Muscle of arm (tissue), 12 donors: ENCODE measurements around the gene NRARP. TPM values are rescaled to one million over a fixed set of nuclear protein-coding genes. Genes with fewer than 3 reads are reported as not detected.
A peak's percentile ranks its signal among the peaks of the same experiment; 100 is the strongest.

Experiments
- DNase-seq: peaks from one replicate; pipeline ENCODE4 v3.0.0-alpha.2; 2013
- polyA plus RNA-seq, 12 donors: library from polyadenylated mRNA; unstranded; fragments of 120-200 nt; gene quantifications; one replicate each; pipeline ENCODE4 v1.2.1, GENCODE V29; 2013; ENCODE audit not compliant: insufficient read length in 12 of 12

Gene NRARP
- polyA plus RNA-seq, 12 donors = 2.6 to 28.7 (median 4.3) TPM; not detected in 1

DNA sequence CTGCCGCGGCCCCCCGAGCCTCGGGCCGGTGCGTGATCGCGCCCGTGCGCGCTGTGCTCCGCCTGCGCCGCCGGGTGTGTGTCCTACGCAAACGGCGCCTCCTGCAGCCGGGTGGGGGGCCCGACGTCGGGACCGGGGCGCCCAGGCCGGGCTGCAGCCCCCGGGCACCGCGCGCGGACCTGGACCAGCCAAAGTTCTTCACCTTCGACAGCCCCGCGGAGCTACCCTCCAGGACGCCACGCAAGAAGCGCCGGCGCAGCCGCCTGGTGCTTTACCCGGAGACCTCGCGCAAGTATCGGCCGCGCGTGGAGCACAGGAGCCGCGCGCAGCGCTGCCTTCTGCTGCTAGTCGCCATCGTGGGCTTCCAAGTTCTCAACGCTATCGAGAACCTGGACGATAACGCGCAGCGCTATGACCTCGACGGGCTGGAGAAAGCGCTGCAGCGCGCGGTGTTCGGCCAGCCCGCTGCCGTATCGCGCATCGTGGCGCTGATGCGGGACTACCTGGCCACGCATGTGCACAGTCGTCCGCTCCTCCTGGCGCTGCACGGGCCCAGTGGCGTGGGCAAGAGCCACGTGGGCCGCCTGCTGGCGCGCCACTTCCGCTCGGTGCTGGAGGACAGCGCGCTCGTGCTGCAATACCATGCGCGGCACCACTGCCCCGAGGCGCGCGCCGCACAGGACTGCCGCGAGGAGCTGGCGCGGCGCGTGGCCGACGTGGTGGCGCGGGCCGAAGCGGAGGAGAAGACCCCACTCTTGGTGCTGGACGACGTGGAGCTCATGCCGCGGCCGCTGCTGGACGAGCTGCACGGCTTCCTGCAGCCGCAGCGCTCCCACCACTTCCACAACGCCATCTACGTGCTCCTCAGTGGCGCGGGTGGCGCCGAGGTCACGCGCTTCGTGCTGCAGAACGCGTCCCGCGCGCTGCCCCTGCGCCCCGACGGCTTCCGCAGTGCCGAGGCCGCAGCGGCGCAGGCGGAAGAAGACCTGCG is 23.1 kb downstream of the NRARP start:
- DNase-seq = no peak

DNA sequence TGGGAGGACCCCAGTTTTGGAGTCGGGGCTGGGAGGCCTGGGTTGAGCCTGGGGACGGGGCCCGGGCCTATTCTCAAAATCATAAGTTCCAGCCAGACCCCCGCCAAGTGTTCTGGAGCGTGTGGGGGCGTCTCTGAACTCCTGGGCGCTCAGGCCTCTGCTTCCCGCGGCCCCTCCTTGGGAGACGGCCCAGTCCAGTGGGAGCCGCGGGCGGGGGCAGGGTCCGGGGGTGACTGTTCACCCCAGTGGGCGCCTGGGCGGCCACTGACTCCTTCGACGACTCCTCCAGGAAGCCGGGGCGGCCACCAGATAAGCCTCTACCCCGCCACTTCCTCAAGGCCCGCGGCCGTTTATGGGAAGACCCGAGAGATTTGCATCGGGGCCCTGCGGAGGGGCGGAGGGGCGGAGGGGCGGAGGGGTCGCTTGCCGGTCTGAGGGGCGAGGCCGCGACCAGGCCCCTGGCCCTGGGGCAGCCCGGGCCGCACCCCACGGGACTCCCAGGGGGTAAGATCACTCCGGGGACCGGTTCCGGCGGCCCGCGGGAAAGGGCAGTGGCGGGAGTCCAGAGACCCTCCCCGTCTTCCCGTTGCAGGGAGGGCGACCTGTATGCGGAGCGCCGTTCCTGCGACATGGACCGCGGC is 23.9 kb downstream of the NRARP start:
- no peak for DNase-seq

- peak; percentile 58 for DNase-seq
Observed at GRCh38 chr9:137277329-137278041, 24.6 kb downstream of the NRARP start, which contains the start of gene TOR4A. TOR4A (plus strand) TSS chr9:137277726; CDS start chr9:137278690, 964 bp downstream.

- DNase-seq = peak; percentile 87
Observed at GRCh38 chr9:137276473-137277328, 25.4 kb downstream of the NRARP start.

GRCh38 chr9:137275588-137276472 is 26.2 kb downstream of the NRARP start:
- DNase-seq = no peak

DNA sequence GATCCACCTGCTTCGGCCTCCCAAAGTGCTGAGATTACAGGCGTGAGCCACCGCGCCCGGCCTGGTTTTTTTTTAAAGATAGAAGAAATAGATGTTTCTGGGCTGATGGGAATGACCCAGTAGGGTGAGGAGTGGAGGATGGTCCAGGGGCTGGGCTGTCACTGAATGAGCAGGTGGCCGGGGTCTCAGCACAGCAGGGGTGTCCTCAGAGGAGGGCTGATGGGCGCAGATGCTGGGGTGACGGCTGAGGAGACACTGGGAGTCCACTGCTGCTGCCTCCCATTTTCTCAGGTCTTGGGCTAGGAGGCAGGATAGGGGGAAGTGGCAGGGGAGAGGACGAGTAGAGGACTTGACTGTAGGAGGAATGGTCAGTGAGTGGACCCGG is 26.9 kb downstream of the NRARP start:
- DNase-seq = no peak

GRCh38 chr9:137273611-137274320 is 28.3 kb downstream of the NRARP start:
- no peak for DNase-seq

DNA sequence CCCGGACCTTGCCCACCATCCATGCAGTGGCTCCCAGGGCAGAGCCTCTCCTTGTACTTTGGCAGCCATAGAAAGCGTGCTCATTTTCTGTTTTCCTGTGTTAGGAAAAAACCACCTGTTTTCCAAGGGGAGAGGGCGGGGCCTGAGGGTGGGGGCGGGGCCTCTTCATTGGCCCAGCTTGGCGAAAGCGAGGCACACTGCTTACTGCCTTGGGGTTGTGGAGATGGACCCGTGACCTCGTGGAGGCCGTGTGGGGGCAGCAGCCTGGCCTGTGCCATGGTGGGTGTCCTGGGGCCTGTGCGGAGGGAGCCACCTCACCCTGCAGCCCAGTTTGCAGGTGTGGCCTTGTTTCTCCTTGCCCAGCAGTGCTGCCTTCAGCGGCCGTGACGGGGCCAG is 29.0 kb downstream of the NRARP start:
- DNase-seq = no peak

DNA sequence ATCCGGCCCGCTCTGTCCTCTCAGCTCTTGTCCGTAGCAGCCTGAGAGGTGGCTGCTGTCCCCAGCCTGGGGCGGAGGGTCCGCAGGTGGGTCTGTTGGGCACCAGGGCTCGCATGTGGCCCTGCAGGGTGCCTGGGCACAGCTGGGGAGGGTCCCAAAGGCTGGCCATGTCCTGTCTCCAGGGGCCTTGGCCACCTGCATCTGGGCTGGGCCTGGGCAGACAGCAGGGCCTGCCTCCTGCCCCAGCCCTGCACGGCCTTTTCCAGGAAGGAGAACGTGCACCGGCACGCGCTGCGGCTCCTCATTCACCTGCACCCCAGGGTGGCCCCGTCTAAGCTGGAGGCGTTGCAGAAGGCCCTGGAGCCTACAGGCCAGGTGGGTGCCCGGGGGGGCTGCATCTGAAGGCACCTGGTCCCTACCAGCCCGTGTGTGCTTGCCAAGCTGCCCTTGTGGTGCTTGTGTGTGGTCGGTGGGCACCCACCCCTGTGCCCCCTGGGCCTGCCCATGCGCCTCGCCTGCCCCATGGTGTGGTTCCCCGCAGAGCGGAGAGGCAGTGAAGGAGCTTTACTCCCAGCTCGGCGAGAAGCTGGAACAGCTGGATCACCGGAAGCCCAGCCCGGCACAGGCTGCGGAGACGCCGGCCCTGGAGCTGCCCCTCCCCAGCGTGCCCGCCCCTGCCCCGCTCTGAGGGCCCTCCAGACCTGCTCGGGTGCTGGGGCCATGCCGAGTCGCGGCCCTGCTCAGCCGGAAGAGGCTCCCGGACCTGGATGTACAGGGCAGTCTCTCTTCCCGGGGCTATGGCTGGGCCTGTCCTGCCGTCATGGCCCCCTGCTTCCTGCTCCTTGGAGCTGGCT is 29.6 kb downstream of the NRARP start:
- DNase-seq = no peak

- DNase-seq = no peak
Observed at GRCh38 chr9:137271696-137272076, 30.4 kb downstream of the NRARP start.

GRCh38 chr9:137270929-137271695 is 31.0 kb downstream of the NRARP start:
- DNase-seq = no peak

- no peak for DNase-seq
Observed at GRCh38 chr9:137269231-137269772, 32.8 kb downstream of the NRARP start.

DNA sequence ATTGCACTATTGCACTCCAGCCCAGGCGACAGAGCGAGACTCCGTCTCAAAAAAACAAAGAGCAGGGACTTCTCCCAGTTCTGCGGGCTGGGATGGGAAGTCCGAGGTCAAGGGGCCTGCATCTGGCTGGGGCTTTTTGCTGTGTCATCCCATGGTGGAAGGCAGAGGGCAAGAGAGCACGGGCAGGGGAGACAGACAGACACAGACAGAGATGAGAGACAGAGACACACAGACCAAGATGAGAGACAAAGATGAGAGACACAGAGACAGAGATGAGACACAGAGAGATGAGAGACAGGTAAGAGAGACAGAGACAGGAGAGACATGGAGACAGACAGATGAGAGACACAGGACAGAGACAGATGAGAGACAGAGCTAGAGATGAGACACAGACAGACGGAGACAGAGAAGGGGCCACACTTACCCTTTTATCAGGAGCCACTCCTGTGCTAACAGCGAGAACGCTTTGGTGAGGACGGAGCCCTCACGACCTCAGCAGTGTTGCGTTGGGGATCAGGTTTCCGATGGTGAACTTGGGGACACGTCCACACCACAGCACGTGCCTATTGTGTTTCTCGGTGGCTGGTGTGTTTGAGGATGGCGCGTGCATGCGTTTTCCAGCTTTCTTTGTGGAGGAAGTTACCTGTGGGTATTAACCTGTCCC is 33.4 kb downstream of the NRARP start:
- no peak for DNase-seq

GRCh38 chr9:137267933-137268355 is 34.1 kb downstream of the NRARP start:
- no peak for DNase-seq

GRCh38 chr9:137266585-137267453 is 35.3 kb downstream of the NRARP start:
- no peak for DNase-seq

GRCh38 chr9:137266162-137266527 is 35.9 kb downstream of the NRARP start:
- DNase-seq = no peak
